ACC112 (cell line): Measurements from ENCODE around the gene NDUFS3.
A peak's percentile ranks its signal among the peaks of the same experiment; 100 is the strongest.

Source experiments
- H2AFZ ChIP-seq: fragments of 200-600 bp; sonication (generic); one replicate; pipeline ENCODE4 v1.6.0; 2017; ENCODE audit warnings: antibody characterized with exemption, low read length; ENCODE audit not compliant: unreplicated experiment
- H3K27ac ChIP-seq: fragments of 200-600 bp; sonication (generic); 2 replicates; pipeline ENCODE4 v1.5.1; 2014; ENCODE audit warnings: low read depth, mild to moderate bottlenecking, antibody characterized with exemption, low read length, moderate library complexity
- H3K27me3 ChIP-seq: fragments of 200-600 bp; sonication (generic); 2 replicates; pipeline ENCODE4 v1.6.1; 2014; ENCODE audit warnings: mild to moderate bottlenecking, antibody characterized with exemption, low read length, moderate library complexity, mixed read lengths; ENCODE audit not compliant: insufficient read depth
- H3K36me3 ChIP-seq: fragments of 200-600 bp; sonication (generic); 2 replicates; pipeline ENCODE4 v1.6.1; 2016; ENCODE audit warnings: mild to moderate bottlenecking, antibody characterized with exemption, low read length, moderate library complexity, mixed read lengths; ENCODE audit not compliant: insufficient read depth
- H3K4me1 ChIP-seq: fragments of 200-600 bp; sonication (generic); one replicate; pipeline ENCODE4 v1.6.1; 2016; ENCODE audit warnings: low read length, mixed read lengths; ENCODE audit not compliant: insufficient read depth, unreplicated experiment, control insufficient read depth
- H3K4me3 ChIP-seq: fragments of 200-600 bp; sonication (generic); 2 replicates; pipeline ENCODE4 v1.5.1; 2014; ENCODE audit warnings: mild to moderate bottlenecking, low read depth, low read length
- H3K79me2 ChIP-seq: fragments of 200-600 bp; sonication (generic); one replicate; pipeline ENCODE4 v1.6.0; 2016; ENCODE audit warnings: low read length; ENCODE audit not compliant: control insufficient read depth, unreplicated experiment, insufficient read depth

The NDUFS3 gene

DNA sequence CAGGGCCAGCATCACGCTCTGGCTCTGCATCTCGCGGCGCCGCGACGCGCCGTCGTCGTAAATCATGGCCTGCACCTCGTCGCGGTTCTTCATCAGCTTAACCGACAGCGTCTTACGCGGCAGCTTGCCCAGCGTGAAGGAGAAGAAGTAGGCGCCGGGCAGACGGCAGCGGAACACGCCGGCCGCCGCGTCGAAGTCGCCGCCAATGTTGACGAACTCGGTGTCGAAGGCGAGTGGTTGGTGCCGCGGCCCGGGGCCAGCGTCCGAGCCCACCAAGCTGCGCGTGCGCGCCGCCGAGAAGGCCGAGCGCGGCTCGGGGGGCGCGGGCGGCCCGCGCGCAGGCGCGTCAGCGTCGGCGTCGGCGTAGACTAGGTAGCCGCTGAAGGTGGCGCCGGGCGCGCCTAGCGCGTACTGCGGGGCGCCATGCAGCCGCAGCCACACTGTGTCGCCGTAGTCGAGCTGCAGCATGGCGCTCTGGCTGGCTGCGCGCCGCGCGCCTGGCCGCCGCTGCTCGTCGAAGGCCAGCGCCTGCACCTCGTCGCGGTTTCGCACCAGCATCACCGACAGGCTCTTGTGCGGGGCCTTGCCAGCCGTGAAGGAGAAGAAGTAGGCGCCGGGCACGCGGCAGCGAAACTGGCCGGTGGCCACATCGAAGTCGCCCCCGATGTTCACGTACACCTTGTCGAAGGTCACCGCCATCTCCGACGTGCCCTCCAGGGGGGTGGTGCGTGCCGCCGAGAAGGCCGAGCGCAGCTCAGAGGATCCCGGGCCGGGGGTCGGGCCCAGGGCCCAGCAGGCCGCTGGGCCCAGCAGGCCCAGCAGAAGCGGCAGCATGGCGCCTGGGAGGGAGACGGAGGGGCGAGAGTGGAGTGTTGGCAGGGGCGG lies 11.3 kb downstream of the NDUFS3 start:
- no peaks in the 10 kb centered on the region for H3K79me2 ChIP-seq
- H3K4me1 ChIP-seq = peaks cover 7% of the 10 kb centered on the region
- H3K27me3 ChIP-seq = peaks cover 34% of the 10 kb centered on the region
- no peak overlapping the region for H3K27ac ChIP-seq
- no peak overlapping the region for H2AFZ ChIP-seq
- H3K36me3 ChIP-seq = no peaks in the 10 kb centered on the region
- H3K4me3 ChIP-seq = no peak overlapping the region

DNA sequence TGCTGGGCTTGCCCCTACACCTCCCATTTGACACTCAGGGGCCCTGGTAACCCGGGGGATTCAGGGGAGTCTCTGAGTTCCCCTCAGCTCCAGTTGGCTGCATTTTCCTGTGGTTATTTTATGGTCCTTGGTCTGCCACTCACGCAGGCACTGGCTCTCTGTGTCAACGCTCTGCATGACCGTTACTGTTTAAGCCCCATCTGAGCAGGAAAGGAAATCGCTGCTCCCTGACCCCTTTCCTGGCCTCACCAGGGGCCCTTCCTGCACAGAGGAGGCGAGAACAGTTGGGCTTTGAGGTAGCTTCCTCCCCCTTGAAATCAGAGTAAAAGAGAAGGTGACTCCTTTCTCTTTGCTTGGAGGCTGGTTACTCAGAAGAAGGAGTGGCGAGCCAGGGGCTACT lies 12.9 kb downstream of the NDUFS3 start:
- peaks cover 7% of the 10 kb centered on the region for H3K4me1 ChIP-seq
- no peaks in the 10 kb centered on the region for H3K36me3 ChIP-seq
- H3K79me2 ChIP-seq = no peaks in the 10 kb centered on the region
- no peak overlapping the region for H3K4me3 ChIP-seq
- no peak overlapping the region for H2AFZ ChIP-seq
- H3K27ac ChIP-seq = no peak overlapping the region
- peaks cover 42% of the 10 kb centered on the region for H3K27me3 ChIP-seq

DNA sequence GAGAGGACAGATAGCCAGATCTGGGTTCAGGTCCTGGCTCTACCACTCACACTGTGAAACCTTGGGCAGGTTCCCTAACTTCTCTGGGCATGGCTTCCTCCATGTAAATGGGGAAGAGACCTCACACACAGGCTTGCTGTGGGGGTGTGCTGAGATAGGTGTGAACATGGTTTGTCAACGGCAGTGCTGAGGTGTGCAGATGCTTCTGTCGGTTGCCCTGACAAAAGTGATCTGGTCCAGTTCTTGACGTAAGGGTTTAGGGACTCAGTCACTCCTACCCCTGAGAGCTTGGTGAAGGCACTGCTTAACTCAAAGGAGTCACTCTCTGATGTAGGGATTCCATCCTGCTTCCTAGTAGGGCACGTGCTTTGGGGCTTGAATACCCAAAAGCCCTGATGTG lies 13.4 kb downstream of the NDUFS3 start:
- Histone ChIP-seq H3K27me3 (peaks cover 42% of the 10 kb centered on the region), H3K36me3 (no peaks in the 10 kb centered on the region), H3K79me2 (no peaks in the 10 kb centered on the region), H2AFZ (no peak overlapping the region), H3K4me3 (no peak overlapping the region), H3K4me1 (peaks cover 7% of the 10 kb centered on the region), H3K27ac (no peak overlapping the region)

DNA sequence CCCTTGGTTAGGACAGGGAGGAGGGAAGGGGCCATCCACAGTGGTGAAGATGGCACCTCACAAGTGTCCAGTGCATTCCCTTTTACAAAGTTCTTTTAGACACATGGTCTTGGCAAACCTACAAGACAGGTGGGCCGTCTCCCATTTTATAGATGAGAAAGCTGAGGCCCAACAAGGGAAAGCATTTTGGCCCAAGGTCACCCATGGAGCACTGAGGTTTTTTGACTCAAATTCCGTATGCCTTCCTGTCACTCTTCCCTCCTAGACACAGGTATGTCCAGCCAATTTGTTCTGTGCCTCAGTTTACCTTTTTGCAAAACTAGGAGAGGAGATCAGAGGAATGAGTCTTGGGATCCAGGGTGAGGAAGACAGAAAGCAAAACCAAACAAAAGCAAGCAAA lies 14.1 kb downstream of the NDUFS3 start:
- H3K36me3 ChIP-seq = no peaks in the 10 kb centered on the region
- H3K27me3 ChIP-seq = peaks cover 42% of the 10 kb centered on the region
- peaks cover 7% of the 10 kb centered on the region for H3K4me1 ChIP-seq
- H3K79me2 ChIP-seq = no peaks in the 10 kb centered on the region
- no peak overlapping the region for H3K4me3 ChIP-seq
- H3K27ac ChIP-seq = no peak overlapping the region
- no peak overlapping the region for H2AFZ ChIP-seq

DNA sequence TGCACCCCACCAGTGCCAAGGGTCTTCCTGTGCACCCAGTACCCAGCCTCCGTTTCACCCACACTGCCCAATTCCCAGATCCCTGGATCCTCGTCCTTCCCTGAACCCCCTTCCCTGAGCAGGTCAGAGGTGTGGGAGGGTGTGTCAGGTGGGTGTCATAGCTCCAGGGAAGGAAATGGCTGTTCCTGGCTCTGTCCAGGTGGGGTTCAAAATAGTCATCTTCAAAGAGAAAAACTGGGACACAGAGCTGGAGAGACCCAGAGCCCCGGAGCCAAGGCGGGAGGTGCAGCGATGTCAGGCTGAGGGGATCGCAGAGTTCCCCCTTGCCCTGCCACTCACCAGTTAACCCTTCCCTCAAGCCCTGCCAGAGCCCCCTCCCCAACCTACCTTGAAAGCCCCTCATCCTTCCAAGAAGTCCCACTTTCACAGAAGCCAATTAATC lies 14.6 kb downstream of the NDUFS3 start:
- no peaks in the 10 kb centered on the region for H3K79me2 ChIP-seq
- peaks cover 42% of the 10 kb centered on the region for H3K27me3 ChIP-seq
- no peak overlapping the region for H2AFZ ChIP-seq
- H3K27ac ChIP-seq = no peak overlapping the region
- H3K36me3 ChIP-seq = no peaks in the 10 kb centered on the region
- H3K4me1 ChIP-seq = peaks cover 7% of the 10 kb centered on the region
- peak overlapping the region; percentile 72 for H3K4me3 ChIP-seq

DNA sequence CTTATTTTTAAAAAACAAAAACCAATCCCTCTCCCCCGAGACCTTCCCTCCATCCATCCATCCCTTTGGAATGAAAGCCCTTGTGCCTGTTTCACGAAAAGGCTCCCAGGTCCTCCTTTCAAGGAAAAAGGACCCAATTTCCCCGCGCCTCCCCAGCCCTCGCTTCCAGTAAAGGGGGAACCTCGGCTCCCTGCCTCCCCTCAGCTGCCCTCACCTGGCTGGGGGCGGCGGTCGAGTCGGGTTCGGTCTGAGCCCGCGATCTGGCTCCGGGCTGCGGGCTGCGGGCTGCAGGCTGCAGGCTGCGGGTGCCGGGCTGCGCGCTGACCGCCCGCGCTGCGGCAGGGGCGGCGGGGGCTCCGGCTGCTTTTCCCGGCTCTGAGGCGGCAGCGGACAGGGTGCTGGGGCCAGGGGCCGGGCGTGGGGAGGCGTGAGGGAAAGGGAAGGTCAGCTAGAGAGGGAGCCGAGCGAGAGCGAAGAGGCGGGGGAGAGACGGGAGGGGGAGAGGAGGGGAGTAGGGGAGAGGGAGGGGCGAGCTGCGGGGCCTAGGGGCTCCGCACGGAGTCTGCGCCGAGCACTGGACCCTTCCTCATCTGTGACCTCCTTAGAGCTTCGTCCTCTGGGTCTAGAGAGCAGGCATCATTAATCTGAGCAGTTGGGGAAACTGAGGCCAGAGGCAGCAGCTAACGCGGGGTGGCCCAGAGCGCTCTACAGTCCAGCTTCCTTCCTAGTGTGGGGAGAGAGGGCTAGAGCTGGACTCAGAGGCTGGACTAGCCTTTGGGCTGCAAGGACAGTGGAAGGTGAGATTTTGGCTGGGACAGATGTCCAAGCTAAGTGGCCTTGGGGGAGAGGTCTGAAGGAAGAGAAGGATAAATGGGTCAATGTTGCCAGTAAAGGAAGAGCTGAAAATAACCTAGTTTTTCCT lies 15.3 kb downstream of the NDUFS3 start, which contains the start of gene C1QTNF4:
Gene C1QTNF4, minus strand, starts transcription at position 478 of the 922 bp plus-strand sequence. CDS start 3,601 bp downstream, outside the sequence.
- peaks cover 42% of the 10 kb centered on the region for H3K27me3 ChIP-seq
- peaks cover 7% of the 10 kb centered on the region for H3K4me1 ChIP-seq
- H2AFZ ChIP-seq = peak within 1 kb of the TSS; percentile 53
- H3K36me3 ChIP-seq = no peaks in the 10 kb centered on the region
- H3K79me2 ChIP-seq = no peaks in the 10 kb centered on the region
- H3K27ac ChIP-seq = no peak within 1 kb of the TSS
- peak within 1 kb of the TSS; percentile 72 for H3K4me3 ChIP-seq

DNA sequence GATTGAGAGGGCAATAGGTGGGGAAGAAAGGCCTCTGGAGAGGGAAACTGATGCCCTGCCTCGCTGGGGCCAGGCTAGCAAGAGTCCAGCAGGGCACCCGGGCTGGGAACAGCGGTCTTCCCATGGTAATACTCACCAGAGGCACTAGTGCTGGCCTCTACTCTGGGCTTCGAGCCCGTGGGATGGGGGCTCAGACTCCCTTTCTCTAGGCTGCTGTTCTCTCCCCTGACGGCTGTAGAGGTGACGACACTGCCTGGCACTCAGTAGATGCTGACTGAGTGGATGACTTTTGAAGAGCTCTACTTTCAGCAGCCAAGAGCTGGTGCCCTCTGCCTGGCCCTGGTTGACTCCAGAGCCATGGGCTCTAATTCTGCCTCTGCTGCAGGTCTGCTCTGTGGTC lies 16.2 kb downstream of the NDUFS3 start:
- Histone ChIP-seq H3K27me3 (peaks cover 42% of the 10 kb centered on the region), H3K79me2 (no peaks in the 10 kb centered on the region), H3K27ac (no peak overlapping the region), H2AFZ (no peak overlapping the region), H3K36me3 (no peaks in the 10 kb centered on the region), H3K4me1 (peaks cover 7% of the 10 kb centered on the region), H3K4me3 (no peak overlapping the region)

DNA sequence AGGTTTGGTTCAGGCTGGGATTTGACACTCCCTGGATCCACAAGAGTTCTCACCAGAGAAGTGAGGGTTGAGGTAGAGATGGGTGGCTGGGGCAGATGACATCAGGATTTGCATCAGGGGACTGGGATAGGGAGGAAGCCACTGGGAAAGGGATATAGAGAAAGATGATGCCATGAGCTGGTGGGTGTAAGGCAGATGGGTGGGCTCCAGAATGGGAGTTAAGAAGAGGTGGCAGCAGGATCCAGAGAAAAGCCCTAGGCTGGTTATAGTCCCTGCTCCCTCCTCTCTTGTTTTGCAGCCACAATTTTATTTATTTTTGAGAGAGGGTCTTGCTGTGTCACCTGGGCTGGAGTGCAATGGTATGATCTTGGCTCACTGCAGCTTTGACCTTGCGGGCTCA lies 17.1 kb downstream of the NDUFS3 start:
- Histone ChIP-seq H3K36me3 (no peaks in the 10 kb centered on the region), H3K27me3 (peaks cover 42% of the 10 kb centered on the region), H3K79me2 (no peaks in the 10 kb centered on the region), H3K27ac (no peak overlapping the region), H2AFZ (no peak overlapping the region), H3K4me3 (no peak overlapping the region), H3K4me1 (peaks cover 7% of the 10 kb centered on the region)

DNA sequence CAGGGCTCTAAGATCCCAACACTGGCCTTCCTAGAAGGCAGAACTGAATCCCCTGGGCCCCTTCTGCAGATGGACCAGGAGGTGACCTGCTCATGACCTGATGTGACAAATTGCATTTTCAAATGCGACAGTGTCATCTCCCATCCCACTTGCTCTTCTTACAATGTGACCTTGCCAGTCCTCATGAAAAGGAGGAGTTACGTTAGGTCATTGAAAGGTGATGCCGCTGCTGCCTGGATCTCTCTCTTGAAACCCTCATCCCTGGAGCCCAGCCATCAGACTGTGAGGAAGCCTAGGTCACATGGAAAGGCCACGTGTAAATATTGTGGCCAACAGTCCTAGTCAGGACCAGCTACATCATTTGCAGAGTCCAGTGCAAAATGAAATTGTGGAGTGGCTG lies 21.0 kb downstream of the NDUFS3 start:
- Histone ChIP-seq H2AFZ (no peak overlapping the region), H3K27me3 (peaks cover 11% of the 10 kb centered on the region), H3K79me2 (no peaks in the 10 kb centered on the region), H3K36me3 (no peaks in the 10 kb centered on the region), H3K27ac (no peak overlapping the region), H3K4me3 (no peak overlapping the region), H3K4me1 (no peaks in the 10 kb centered on the region)

DNA sequence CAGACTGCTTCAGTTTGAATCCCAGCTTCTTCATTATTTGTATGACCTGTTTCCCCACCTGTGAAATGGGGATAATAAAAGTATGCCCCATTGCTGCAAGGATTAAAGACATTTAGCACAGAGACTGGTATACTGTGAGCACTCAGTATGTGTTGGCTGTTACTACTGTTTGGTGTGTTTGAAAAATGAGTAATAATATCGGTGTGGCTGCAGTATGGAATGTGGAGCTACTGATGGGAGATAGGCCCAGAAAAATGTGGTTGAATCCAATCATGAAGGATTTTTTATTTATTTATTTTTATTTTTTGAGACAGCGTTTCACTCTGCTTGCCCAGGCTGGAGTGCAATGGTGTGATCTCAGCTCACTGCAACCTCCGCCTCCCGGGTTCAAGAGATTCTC lies 24.4 kb downstream of the NDUFS3 start:
- Histone ChIP-seq H3K27ac (no peak overlapping the region), H3K79me2 (no peaks in the 10 kb centered on the region), H3K27me3 (no peaks in the 10 kb centered on the region), H2AFZ (no peak overlapping the region), H3K4me1 (peaks cover 21% of the 10 kb centered on the region), H3K36me3 (no peaks in the 10 kb centered on the region), H3K4me3 (no peak overlapping the region)
